HEK293 (cell line): ENCODE data around the gene SOX30.

Experiments
- KLF9 ChIP-seq: fragments of 450-650 bp; formaldehyde crosslinking; IDR thresholded peaks from 2 replicates; pipeline ENCODE4 v1.5.1; 2016; ENCODE audit warnings: missing biosample characterization, missing genetic modification characterization, low read depth
- SALL2 ChIP-seq: fragments of 450-650 bp; formaldehyde crosslinking; IDR thresholded peaks from 2 replicates; pipeline ENCODE4 v1.5.0; 2017; ENCODE audit warnings: missing biosample characterization, mild to moderate bottlenecking, missing genetic modification characterization, borderline replicate concordance
- YY1 ChIP-seq: fragments of 450-650 bp; formaldehyde crosslinking; IDR thresholded peaks from 2 replicates; pipeline ENCODE4 v1.5.1; 2018; ENCODE audit warnings: missing biosample characterization, missing genetic modification characterization
- ZIC2 ChIP-seq: fragments of 450-650 bp; formaldehyde crosslinking; IDR thresholded peaks from 2 replicates; pipeline ENCODE4 v1.5.1; 2016; ENCODE audit warnings: missing biosample characterization, missing genetic modification characterization
- TF ChIP-seq, protein P1 (sequence below): fragments of 450-650 bp; formaldehyde crosslinking; IDR thresholded peaks from 2 replicates; pipeline ENCODE4 v1.5.1; 2016; ENCODE audit warnings: missing biosample characterization, missing genetic modification characterization
- TF ChIP-seq, protein P2 (sequence below): sonication (generic); formaldehyde crosslinking; IDR thresholded peaks from 2 replicates; pipeline ENCODE4 v1.8.1; 2022; ENCODE audit warnings: mild to moderate bottlenecking, moderate library complexity, missing genetic modification reagents

DNA sequence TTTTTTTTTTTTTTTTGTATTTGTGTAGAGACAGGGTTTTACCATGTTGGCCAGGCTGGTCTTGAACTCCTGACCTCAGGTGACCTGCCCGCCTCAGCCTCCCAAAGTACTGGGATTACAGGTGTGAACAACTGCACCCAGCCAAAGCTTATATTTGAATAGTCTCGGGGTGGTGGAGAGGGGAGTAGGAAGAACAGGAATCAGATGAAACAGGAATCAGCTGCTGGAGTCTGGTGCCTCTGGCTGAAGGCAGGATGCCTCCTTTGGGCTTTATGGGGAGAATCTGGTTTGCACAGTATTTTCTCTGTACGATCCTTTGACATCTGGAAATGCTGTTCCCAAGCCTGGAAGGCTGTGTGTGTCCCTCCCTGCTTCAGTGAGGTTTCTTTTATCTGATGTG lies 30.0 kb upstream of the SOX30 start:
- no peak for TF ChIP-seq YY1 (tag by site-specific recombination)
- TF ChIP-seq, protein P1, sequence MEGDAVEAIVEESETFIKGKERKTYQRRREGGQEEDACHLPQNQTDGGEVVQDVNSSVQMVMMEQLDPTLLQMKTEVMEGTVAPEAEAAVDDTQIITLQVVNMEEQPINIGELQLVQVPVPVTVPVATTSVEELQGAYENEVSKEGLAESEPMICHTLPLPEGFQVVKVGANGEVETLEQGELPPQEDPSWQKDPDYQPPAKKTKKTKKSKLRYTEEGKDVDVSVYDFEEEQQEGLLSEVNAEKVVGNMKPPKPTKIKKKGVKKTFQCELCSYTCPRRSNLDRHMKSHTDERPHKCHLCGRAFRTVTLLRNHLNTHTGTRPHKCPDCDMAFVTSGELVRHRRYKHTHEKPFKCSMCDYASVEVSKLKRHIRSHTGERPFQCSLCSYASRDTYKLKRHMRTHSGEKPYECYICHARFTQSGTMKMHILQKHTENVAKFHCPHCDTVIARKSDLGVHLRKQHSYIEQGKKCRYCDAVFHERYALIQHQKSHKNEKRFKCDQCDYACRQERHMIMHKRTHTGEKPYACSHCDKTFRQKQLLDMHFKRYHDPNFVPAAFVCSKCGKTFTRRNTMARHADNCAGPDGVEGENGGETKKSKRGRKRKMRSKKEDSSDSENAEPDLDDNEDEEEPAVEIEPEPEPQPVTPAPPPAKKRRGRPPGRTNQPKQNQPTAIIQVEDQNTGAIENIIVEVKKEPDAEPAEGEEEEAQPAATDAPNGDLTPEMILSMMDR (tag by site-specific recombination), result no peak
- TF ChIP-seq SALL2, result no peak
- TF ChIP-seq, protein P2, sequence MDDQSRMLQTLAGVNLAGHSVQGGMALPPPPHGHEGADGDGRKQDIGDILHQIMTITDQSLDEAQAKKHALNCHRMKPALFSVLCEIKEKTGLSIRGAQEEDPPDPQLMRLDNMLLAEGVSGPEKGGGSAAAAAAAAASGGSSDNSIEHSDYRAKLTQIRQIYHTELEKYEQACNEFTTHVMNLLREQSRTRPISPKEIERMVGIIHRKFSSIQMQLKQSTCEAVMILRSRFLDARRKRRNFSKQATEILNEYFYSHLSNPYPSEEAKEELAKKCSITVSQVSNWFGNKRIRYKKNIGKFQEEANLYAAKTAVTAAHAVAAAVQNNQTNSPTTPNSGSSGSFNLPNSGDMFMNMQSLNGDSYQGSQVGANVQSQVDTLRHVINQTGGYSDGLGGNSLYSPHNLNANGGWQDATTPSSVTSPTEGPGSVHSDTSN (CRISPR knock-in tag), result no peak
- TF ChIP-seq KLF9 (tag by site-specific recombination), result no peak
- no peak for TF ChIP-seq ZIC2 (tag by site-specific recombination)
